ENCODE data around the gene NTNG2. TPM values are rescaled to one million over a fixed set of nuclear protein-coding genes. Genes with fewer than 3 reads are reported as not detected.
A peak's percentile ranks its signal among the peaks of the same experiment; 100 is the strongest.

NTNG2 gene
- total RNA-seq, 2 donors from 2014 or later: 0.26 to 2.0 TPM

DNA sequence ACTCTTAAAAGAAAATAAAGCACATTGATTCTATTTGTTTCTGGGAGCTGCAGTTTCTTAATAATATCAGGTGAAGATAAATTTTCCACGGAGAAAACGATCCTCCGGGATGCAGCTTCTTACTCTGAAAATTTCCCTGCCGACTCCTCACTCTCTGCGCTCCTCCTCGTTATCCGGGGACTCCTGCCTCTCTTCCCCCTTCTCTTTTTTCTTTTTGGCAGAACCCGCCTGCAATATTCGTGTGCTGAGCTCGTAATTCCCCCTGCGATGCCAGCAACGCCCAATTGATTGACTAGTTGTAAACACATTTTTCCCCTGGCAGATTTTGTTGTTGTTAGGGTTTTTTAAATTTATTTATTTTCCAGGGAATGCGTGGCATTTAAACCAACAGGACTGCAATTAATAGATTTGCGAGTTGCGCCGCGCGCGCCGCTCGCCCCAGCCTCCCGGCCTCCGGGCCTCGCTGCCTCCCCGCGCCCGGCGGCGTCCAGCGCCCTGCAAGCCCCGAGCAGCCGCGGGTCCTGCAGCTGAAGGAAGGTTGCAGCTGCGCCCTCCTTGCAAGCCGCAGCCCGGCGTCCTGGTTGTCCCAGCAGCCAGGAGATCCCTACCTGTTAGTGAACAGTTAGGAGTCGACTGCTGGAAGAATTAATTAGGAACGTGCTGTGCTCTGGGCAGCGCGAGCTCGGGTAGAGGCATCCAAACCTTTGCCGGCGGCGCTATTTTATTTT lies 2.2 kb downstream of the NTNG2 start:
- peaks cover 56% of the 10 kb centered on the region for H3K4me1 ChIP-seq
- 13% methylated on average over 38 to 44 of the region's 45 CpGs for WGBS, 2 donors
- no peak overlapping the region for H3K4me3 ChIP-seq
- TF ChIP-seq, protein P1, sequence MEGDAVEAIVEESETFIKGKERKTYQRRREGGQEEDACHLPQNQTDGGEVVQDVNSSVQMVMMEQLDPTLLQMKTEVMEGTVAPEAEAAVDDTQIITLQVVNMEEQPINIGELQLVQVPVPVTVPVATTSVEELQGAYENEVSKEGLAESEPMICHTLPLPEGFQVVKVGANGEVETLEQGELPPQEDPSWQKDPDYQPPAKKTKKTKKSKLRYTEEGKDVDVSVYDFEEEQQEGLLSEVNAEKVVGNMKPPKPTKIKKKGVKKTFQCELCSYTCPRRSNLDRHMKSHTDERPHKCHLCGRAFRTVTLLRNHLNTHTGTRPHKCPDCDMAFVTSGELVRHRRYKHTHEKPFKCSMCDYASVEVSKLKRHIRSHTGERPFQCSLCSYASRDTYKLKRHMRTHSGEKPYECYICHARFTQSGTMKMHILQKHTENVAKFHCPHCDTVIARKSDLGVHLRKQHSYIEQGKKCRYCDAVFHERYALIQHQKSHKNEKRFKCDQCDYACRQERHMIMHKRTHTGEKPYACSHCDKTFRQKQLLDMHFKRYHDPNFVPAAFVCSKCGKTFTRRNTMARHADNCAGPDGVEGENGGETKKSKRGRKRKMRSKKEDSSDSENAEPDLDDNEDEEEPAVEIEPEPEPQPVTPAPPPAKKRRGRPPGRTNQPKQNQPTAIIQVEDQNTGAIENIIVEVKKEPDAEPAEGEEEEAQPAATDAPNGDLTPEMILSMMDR (IDR thresholded peaks at IDR 0.05): no peak
- no peak for TF ChIP-seq POLR2A (IDR thresholded peaks at IDR 0.05)
- H3K27me3 ChIP-seq: peaks cover 0 to 37% of the 10 kb centered on the region in 2 donors
- ATAC-seq: no peak
- no peaks in the 10 kb centered on the region for H3K9me3 ChIP-seq
- intact Hi-C loops (cut with DNase I): no loop called here
- no peak overlapping the region for H3K27ac ChIP-seq
- no peaks in the 10 kb centered on the region for H3K36me3 ChIP-seq (replicated peaks in 1 of 2; ENCODE audit: insufficient read depth in 1 of 2, low read depth in 2 of 2)
- no peak for DNase-seq

DNA sequence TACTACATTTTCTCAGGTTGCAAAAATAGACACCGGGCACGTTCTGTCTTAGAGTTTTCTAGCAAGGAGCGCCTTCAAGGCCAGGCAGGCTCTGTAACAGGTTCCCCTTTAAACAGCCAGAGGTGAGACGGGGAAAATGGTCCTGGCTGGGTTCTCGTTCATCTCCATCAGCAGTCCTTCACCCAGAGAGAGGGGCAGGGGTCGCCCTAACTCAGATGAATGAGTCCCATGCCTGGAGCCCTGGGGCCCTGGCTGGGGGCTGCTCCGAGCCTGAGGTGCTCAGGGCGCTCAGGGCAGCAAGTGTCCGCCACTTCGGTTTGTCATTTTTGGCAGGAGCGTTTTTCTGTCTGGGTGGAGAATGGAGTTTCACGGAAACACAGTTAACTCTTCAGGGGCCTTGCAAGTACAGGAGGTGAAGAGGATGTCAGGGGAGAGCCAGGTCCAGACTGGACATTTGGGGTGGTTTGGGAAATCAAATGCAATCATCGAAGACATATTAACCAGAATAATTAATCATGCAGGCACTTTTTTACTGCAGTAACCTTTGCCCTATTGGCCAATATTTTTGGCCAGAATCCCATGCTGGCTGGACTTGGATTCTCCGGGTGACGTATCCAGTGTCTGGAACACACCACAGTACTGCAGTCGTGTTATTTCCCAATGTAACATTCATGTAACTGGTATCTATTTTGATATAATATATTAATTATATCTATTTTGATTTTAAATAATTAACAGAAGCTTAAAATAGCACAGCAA lies 2.9 kb downstream of the NTNG2 start:
- Histone ChIP-seq H3K4me1 (peaks cover 56% of the 10 kb centered on the region), H3K27me3 (peaks cover 0 to 36% of the 10 kb centered on the region in 2 donors), H3K36me3 (replicated peaks in 1 of 2; ENCODE audit: insufficient read depth in 1 of 2, low read depth in 2 of 2) (no peaks in the 10 kb centered on the region), H3K4me3 (no peak overlapping the region), H3K9me3 (no peaks in the 10 kb centered on the region), H3K27ac (no peak overlapping the region)
- DNase-seq (peak; percentile 78 to 88 (median 83)), ATAC-seq (peak; percentile 77)
- intact Hi-C loops (cut with DNase I): no loop called here
- TF ChIP-seq POLR2A (IDR thresholded peaks at IDR 0.05): no peak
- TF ChIP-seq, protein P1 (IDR thresholded peaks at IDR 0.05): no peak
- WGBS, 2 donors: 5 to 14% methylated on average over 16 of the region's 16 CpGs

DNA sequence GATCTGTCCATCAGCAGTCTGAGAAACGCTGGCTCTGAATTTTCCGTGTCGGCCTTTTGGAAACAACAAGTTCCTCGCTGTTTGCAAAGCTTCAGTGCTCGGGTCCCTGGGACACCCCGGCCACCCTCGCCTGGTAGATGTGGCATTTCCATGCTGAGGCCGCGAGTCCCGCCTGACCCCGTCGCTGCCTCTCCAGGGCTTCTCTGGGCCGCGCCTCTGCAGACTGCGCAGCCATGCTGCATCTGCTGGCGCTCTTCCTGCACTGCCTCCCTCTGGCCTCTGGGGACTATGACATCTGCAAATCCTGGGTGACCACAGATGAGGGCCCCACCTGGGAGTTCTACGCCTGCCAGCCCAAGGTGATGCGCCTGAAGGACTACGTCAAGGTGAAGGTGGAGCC lies 4.7 kb downstream of the NTNG2 start:
- Histone ChIP-seq H3K4me3 (no peak overlapping the region), H3K4me1 (peaks cover 50% of the 10 kb centered on the region), H3K9me3 (no peaks in the 10 kb centered on the region), H3K27me3 (peaks cover 0 to 20% of the 10 kb centered on the region in 2 donors), H3K27ac (no peak overlapping the region), H3K36me3 (replicated peaks in 1 of 2; ENCODE audit: insufficient read depth in 1 of 2, low read depth in 2 of 2) (no peaks in the 10 kb centered on the region)
- ATAC-seq (no peak), DNase-seq (no peak)
- TF ChIP-seq, protein P1 (IDR thresholded peaks at IDR 0.05): peak in 2 of 7 experiments; percentile 3 to 12
- no peak for TF ChIP-seq POLR2A (IDR thresholded peaks at IDR 0.05)
- intact Hi-C loops (cut with DNase I): no loop called here
- 64 to 95% methylated on average over 6 to 19 of the region's 19 CpGs for WGBS, 2 donors

DNA sequence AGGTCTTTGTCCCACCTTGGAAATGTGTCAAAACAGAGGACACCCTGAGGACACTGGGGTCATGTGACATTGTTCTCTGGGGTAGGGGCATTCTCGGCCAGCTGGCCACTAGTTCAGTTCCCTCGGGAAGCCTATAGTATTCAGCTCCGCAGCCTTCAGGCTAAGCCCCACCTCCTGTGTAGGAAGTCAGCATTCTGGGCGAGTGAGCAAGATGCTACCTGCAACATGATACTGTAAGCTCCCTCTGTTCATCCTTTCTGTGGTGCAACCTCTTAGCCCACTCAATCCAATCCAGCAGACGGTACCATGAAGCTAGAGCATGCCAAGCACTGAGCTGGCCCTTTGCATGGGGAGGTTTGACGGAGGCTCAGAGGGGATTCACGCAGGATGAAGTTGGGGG lies 5.3 kb downstream of the NTNG2 start:
- peaks cover 48% of the 10 kb centered on the region for H3K4me1 ChIP-seq
- 56 to 57% methylated on average over 4 to 7 of the region's 7 CpGs for WGBS, 2 donors
- intact Hi-C loops (cut with DNase I): no loop called here
- TF ChIP-seq POLR2A (IDR thresholded peaks at IDR 0.05): no peak
- TF ChIP-seq, protein P1 (IDR thresholded peaks at IDR 0.05): no peak
- H3K36me3 ChIP-seq (replicated peaks in 1 of 2; ENCODE audit: insufficient read depth in 1 of 2, low read depth in 2 of 2): no peaks in the 10 kb centered on the region
- H3K27me3 ChIP-seq: peaks cover 0 to 20% of the 10 kb centered on the region in 2 donors
- no peaks in the 10 kb centered on the region for H3K9me3 ChIP-seq
- no peak overlapping the region for H3K27ac ChIP-seq
- ATAC-seq (no peak), DNase-seq (no peak)
- no peak overlapping the region for H3K4me3 ChIP-seq

Measured in body of pancreas (tissue), 4 donors.